ENCODE data around the gene SQOR. TPM values are rescaled to one million over a fixed set of nuclear protein-coding genes. Genes with fewer than 3 reads are reported as not detected.

SQOR gene
- total RNA-seq, 2 donors from 2014 or later, result 15.8 to 41.8 TPM

DNA sequence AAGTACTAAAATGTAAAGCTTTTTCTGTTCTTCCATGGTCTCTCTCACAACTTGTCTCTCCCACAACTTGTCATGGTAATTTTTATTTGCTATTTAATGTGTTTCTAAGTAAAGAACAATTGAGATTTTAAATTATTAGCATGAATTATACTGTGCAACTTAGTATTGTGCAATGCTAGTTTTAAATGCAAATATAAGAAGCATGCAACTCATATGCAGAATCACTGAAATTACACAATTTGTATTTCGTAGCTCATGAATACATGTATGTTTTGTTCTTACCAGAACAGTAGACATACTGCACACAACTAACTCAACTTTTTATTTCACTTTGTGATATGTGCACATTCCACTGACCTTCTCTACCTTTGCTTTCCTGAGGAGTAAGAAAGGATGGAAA is 96.5 kb downstream of the SQOR start:
- H3K4me1 ChIP-seq, result no peaks in the 10 kb centered on the region
- no peaks in the 10 kb centered on the region for H3K27me3 ChIP-seq
- H3K27ac ChIP-seq, result no peak overlapping the region
- no peak for ATAC-seq
- intact Hi-C loops (cut with DNase I), result no loop called here
- no peak overlapping the region for H3K4me3 ChIP-seq
- no peaks in the 10 kb centered on the region for H3K9me3 ChIP-seq
- 71 to 84% methylated on average over 1 of the region's 1 CpG for WGBS, 2 donors
- no peak for DNase-seq
- TF ChIP-seq, protein P1, sequence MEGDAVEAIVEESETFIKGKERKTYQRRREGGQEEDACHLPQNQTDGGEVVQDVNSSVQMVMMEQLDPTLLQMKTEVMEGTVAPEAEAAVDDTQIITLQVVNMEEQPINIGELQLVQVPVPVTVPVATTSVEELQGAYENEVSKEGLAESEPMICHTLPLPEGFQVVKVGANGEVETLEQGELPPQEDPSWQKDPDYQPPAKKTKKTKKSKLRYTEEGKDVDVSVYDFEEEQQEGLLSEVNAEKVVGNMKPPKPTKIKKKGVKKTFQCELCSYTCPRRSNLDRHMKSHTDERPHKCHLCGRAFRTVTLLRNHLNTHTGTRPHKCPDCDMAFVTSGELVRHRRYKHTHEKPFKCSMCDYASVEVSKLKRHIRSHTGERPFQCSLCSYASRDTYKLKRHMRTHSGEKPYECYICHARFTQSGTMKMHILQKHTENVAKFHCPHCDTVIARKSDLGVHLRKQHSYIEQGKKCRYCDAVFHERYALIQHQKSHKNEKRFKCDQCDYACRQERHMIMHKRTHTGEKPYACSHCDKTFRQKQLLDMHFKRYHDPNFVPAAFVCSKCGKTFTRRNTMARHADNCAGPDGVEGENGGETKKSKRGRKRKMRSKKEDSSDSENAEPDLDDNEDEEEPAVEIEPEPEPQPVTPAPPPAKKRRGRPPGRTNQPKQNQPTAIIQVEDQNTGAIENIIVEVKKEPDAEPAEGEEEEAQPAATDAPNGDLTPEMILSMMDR (IDR thresholded peaks at IDR 0.05), result no peak
- no peak for TF ChIP-seq POLR2A (IDR thresholded peaks at IDR 0.05)
- H3K36me3 ChIP-seq (replicated peaks in 1 of 2; ENCODE audit: insufficient read depth in 1 of 2, low read depth in 2 of 2), result no peaks in the 10 kb centered on the region

DNA sequence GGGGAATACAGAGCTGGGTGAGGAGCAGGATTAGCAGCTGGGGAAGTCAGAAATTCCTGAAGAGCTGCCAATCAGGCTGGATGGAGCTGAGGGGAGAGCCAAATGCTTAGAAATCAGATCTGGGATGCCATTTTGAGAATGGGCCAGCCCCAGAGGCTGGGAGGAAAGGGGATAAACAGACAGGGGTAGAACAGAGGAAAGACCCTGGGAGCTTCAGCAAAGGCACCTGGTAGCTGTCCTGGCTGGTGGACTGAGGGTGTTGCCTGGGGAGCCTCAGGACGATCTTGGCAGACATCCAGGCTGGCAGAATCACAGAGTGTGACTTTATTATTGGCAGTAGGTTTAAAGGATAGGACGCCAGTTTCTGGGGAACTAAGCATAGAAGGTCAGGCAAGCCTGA is 97.8 kb downstream of the SQOR start:
- H3K4me3 ChIP-seq, result no peak overlapping the region
- no peaks in the 10 kb centered on the region for H3K36me3 ChIP-seq (replicated peaks in 1 of 2; ENCODE audit: insufficient read depth in 1 of 2, low read depth in 2 of 2)
- no peak for ATAC-seq
- WGBS, 2 donors, result 6 to 26% methylated on average over 2 of the region's 2 CpGs
- no peak overlapping the region for H3K27ac ChIP-seq
- TF ChIP-seq, protein P1 (IDR thresholded peaks at IDR 0.05), result no peak
- no peak for TF ChIP-seq POLR2A (IDR thresholded peaks at IDR 0.05)
- no peaks in the 10 kb centered on the region for H3K27me3 ChIP-seq
- intact Hi-C loops (cut with DNase I), result no loop called here
- H3K9me3 ChIP-seq, result no peaks in the 10 kb centered on the region
- no peak for DNase-seq
- no peaks in the 10 kb centered on the region for H3K4me1 ChIP-seq

DNA sequence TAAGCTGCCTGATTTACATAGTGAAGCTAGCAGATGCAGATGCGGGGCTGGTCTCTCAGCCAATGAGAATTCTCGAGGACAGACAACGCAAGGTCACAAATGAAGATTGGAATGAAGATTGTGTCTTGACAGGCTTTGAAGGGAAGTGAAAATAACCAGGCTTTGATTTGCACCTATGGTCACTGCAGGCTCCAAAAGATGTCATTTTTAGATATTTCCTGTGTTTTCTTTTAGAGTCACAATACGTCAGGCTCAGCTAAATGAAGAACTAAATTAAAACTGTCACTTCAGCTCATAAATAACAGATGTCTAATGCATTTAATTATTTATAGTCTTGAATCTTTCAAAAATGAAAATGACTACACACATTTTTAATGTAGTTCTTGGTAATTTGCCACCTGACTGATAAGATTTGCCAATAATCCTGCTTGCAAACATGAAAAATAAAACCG is 99.5 kb downstream of the SQOR start:
- TF ChIP-seq POLR2A (IDR thresholded peaks at IDR 0.05), result no peak
- TF ChIP-seq, protein P1 (IDR thresholded peaks at IDR 0.05), result no peak
- H3K27ac ChIP-seq, result no peak overlapping the region
- no peaks in the 10 kb centered on the region for H3K4me1 ChIP-seq
- no peak overlapping the region for H3K4me3 ChIP-seq
- no peaks in the 10 kb centered on the region for H3K9me3 ChIP-seq
- no peaks in the 10 kb centered on the region for H3K27me3 ChIP-seq
- WGBS, 2 donors, result 66 to 68% methylated on average over 5 of the region's 5 CpGs
- intact Hi-C loops (cut with DNase I), result no loop called here
- H3K36me3 ChIP-seq (replicated peaks in 1 of 2; ENCODE audit: insufficient read depth in 1 of 2, low read depth in 2 of 2), result no peaks in the 10 kb centered on the region
- ATAC-seq (no peak), DNase-seq (no peak)

Small RNAs within 50 kb of the gene (small RNA-seq; reads per million reads assigned to genes)
- gene RF00019, result not detected

Other genes with a start within 250 kb of the SQOR start
- gene SLC30A4, start 112.3 kb upstream of the SQOR start, total RNA-seq, result 1 to 10 TPM; 2.0 to 2.6 TPM
- gene BLOC1S6, start 47.6 kb upstream of the SQOR start, total RNA-seq, result 10 to 100 TPM; 18.5 to 34.0 TPM

Measured in body of pancreas (tissue), 4 donors.